HTR-8/SVneo (cell line): ENCODE data around the gene LPAR1.
A peak's percentile ranks its signal among the peaks of the same experiment; 100 is the strongest.

Experiments used
- DNase-seq: peaks from one replicate; pipeline ENCODE4 v3.0.0; 2011; ENCODE audit warnings: low spot score, mixed read lengths; ENCODE audit not compliant: insufficient read length
- FAIRE-seq: peaks from 2 replicates; lab custom pipeline; 2011; peaks lifted over from hg19 to GRCh38; lab: Jason Lieb, UNC

The LPAR1 gene

GRCh38 chr9:111005746-111006470 is 32.4 kb downstream of the LPAR1 start:
- FAIRE-seq (peak; percentile 58), DNase-seq (no peak)

- FAIRE-seq (no peak), DNase-seq (no peak)
These were observed 33.3 kb downstream of the LPAR1 start for GRCh38 chr9:111004936-111005335.

GRCh38 chr9:111003182-111003581 is 35.1 kb downstream of the LPAR1 start:
- no peak for FAIRE-seq

GRCh38 chr9:111001526-111001925 is 36.7 kb downstream of the LPAR1 start:
- no peak for FAIRE-seq
- no peak for DNase-seq

More at GRCh38 chr9:111003182-111003581, 35.1 kb downstream of the LPAR1 start:
- no peak for DNase-seq

GRCh38 chr9:111000202-111000601 is 38.1 kb downstream of the LPAR1 start:
- FAIRE-seq (no peak), DNase-seq (no peak)

GRCh38 chr9:110999379-110999778 is 38.9 kb downstream of the LPAR1 start:
- no peak for DNase-seq
- FAIRE-seq: no peak

GRCh38 chr9:110997847-110998246 is 40.4 kb downstream of the LPAR1 start:
- DNase-seq (no peak), FAIRE-seq (no peak)

GRCh38 chr9:110996436-110997220 is 41.6 kb downstream of the LPAR1 start:
- FAIRE-seq (no peak), DNase-seq (no peak)

GRCh38 chr9:110995420-110996340 is 42.6 kb downstream of the LPAR1 start:
- DNase-seq (no peak), FAIRE-seq (no peak)

- DNase-seq (no peak), FAIRE-seq (no peak)
These were observed 43.5 kb downstream of the LPAR1 start for GRCh38 chr9:110994771-110995241.

GRCh38 chr9:110990481-110990880 is 47.8 kb downstream of the LPAR1 start:
- no peak for DNase-seq
- FAIRE-seq: no peak

GRCh38 chr9:110986529-110986928 is 51.7 kb downstream of the LPAR1 start:
- DNase-seq (no peak), FAIRE-seq (no peak)

GRCh38 chr9:110984890-110985437 is 53.3 kb downstream of the LPAR1 start:
- DNase-seq: no peak
- FAIRE-seq: no peak

- no peak for FAIRE-seq
- no peak for DNase-seq
These were observed 58.0 kb downstream of the LPAR1 start for GRCh38 chr9:110980261-110980660.

GRCh38 chr9:110979636-110980035 is 58.6 kb downstream of the LPAR1 start:
- DNase-seq (no peak), FAIRE-seq (no peak)

GRCh38 chr9:110978516-110978915 is 59.8 kb downstream of the LPAR1 start:
- DNase-seq: no peak
- FAIRE-seq: no peak

- no peak for FAIRE-seq
- no peak for DNase-seq
These were observed 61.0 kb downstream of the LPAR1 start for GRCh38 chr9:110977259-110977709.

GRCh38 chr9:110975969-110976368 is 62.3 kb downstream of the LPAR1 start:
- FAIRE-seq: no peak
- no peak for DNase-seq

GRCh38 chr9:110975278-110975677 is 63.0 kb downstream of the LPAR1 start:
- DNase-seq (no peak), FAIRE-seq (no peak)

- no peak for FAIRE-seq
- DNase-seq: no peak
These were observed 66.6 kb downstream of the LPAR1 start for GRCh38 chr9:110971705-110972104.
